Ramos (cell line): ENCODE results near the gene ULK4.

Source experiments
- in situ Hi-C: fragments of 300-500 bp; cut with MboI; formaldehyde crosslinking; loops from one replicate; pipeline ENCODE4 v1.14.3; 2022; ENCODE audit warnings: low sequenced_read_pairs; ENCODE audit not compliant: unreplicated experiment

The ULK4 gene

DNA sequence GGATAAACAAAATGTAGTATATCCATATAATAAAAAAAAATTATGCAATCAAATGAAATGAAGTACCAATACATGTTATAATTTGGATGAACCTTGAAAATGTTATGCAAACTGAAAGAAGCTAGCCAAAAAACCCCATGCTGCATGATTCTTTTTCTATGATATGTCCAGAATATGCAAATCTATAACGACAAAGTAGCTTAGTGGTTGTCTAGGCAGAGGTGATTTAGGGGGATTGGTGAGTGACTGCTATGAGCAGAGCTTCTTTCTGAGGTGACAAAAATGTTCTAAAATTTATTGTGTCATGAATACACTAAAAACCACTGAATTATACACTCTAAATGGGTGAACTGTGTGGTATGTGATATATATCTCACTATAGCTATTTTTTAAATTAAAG is 438.0 kb downstream of the ULK4 start:
- in situ Hi-C loops, result no loop called here

DNA sequence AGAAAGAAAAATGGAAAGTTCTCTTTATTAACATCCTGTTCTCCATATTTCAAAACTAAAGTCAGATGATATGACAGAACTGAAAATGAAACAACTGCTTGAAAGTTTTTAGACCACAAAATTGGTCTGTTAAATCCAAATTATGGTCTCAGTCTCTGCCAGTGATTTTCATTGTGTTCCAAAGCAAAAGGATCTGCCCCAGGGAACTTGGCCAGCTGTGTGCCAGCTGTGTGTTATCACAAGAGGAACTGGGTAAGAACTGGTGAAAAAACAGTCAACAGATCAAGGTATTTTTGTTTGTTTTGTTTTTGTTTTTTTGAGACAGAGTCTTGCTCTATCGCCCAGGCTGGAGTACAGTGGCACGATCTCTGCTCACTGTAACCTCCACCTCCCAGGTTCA is 439.3 kb downstream of the ULK4 start:
- in situ Hi-C loops, result no loop called here

DNA sequence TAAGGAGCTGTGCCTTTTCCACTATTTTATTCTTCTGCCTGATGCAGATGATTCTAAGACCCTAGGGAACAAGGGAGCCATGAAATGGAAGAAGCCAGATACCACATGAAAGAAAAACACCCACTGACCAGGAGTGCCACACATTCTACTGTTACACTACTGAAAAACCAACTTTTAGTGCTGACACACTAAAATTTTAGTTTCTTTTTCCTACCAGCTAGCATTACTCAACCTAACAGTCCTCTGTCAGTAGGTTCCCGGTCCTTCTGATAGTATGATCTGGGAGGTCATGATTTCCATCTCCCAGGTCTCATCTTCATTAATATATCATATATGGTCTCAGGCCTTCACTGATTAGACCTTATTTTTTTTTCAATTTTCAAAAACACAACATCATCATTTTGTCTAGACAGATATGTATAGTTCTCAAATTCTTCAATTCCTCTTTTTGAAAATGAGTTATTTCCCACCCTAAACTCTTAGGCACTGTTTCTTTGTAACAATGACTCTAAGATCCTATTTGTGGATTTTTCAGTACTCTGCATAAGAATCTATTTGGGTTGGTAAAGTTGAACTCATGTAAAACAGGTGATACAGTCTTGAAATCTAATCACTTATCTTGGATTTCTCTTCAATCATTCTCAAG is 440.8 kb downstream of the ULK4 start:
- in situ Hi-C loops, result no loop called here

DNA sequence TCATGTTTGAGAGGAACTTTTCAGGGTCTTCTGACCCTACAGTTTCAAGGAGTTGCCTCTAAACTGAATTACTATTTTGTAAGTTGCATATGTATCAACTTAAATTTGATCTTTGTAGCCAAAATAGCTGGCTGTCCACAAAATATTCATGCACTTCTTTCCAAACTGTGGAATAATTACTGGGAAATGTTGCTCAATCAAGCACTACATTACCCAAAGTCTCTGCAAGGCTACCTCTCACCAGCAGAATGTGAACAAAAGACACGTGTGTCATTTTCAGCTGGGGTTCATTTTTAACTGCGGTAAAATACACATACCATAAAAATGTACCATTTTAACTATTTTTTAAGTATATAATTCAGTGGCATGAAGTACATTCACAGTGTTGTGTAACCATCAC is 442.2 kb downstream of the ULK4 start:
- in situ Hi-C loops, result no loop called here

DNA sequence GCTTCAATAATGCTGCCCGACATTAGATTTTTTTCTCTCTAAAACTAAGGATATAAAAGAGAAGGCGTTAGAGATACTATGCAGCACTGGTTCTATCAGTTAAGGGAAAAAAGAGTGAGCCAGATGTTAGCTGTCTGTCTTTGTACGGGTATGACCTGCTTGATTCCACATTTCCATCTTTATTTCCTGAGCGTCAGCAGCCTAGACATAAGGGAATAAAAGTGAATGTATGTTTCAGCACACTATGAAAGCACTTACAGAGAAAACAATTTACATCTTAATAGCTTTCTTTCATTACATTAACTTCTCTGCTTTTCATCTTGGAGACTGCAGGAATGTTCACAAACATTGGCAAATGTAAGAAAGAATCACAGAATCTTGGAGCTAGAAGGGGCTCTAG is 443.3 kb downstream of the ULK4 start:
- in situ Hi-C loops, result no loop called here

DNA sequence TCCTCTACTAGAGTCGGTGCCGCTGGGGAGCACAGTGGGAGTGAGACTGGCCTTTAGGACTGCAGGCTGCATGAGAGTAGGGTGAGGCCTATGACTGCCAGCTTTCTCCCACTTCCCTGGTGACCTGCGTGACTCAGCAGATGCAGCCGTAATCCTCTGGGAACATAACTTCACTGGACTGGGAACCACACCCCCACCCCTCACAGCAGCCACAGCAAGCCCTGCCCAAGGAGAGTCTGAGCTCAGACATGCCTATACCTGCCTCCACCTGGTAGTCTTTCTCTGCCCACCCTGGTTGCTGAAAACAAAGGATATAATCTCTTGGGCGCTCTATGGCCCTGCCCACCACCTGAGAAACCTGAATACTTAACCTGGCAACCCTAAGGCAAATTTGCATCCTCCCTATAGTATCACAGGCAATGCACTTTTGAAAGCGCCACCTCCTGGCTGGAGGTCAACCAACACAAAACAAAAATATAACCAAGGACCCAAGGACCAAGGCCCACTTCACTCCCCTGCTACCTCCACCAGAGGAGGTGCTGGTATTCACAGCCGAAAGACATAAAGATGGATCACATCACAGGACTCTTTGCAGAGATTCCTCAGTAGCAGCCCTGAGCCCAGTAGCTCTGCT is 453.7 kb downstream of the ULK4 start:
- in situ Hi-C loops, result no loop called here

DNA sequence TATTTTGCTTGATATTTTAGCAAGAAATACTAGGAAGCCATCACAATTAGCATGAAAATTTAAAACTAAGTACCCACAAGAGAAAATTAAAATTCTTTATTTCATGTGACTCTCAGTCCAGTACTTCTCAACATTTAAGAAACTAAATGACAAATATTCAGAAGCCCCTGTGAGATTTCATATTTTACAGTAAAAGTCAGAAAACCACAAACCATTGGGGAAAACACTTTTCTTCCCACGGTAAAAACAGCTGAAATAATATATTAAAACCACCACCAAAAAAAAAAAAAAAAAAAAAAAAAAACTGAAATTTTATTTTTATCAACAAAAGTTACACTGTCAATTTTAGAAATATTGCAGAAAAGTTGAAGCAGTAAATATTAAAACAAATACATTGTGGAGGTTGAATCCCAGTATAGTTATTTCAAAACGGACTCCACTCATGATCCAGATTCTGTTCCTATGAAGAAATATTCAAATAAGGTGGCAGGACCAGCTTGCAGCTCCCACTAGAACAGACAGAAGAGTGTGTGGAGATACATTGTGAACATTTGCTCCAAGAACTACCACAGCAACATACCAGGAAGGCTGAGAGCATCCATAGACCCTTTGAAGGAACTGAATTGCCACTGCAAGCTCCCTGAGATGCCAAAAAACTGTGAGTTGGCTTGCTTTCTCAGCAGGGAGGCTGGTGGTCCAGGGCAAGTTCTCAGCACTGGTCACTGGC is 454.4 kb downstream of the ULK4 start:
- in situ Hi-C loops, result no loop called here

DNA sequence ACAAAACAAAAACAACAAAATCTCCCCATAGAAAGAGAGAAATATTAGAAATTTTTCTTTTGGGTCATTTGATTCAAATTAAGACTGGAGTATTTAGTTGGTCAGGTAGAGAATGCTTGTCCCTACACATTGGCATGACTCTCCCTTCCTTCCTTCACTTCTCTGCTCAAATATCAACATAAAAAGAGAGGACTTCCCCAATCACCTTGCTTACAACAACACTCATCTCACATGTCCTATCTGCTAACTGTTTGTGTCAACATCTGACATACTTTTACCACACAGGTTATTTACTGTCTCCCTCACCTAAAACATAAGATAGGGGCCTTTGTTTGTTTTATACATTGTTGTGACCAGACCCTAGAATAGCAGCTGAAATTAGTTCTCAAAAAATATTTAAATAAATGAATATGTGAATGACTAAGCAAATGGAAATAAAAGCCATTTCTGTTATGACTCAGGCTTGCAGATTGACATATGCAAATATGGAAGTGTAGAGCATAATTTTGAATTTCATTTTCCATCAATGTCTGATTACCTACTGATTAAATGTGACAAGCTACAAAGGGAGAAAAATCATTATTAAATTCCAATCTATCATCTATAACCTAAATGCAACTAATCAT is 457.8 kb downstream of the ULK4 start:
- in situ Hi-C loops, result no loop called here

DNA sequence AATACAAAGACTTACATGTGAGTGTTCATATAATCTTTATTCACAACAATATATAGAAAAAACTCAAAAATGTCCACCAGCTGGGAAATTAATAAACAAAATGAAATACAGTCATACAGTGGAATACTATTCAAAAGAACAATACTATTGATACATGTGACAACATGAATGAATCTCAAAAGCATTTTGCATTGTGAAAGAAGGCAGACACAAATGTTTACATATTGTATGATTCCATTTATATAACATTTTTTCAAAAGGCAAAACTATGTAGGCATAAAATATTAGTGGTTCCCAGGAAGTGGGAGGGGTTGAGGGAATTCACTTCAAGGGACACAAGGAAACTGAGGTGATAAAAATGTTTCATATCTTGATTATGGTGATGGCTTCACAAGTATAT is 459.4 kb downstream of the ULK4 start:
- in situ Hi-C loops, result no loop called here

DNA sequence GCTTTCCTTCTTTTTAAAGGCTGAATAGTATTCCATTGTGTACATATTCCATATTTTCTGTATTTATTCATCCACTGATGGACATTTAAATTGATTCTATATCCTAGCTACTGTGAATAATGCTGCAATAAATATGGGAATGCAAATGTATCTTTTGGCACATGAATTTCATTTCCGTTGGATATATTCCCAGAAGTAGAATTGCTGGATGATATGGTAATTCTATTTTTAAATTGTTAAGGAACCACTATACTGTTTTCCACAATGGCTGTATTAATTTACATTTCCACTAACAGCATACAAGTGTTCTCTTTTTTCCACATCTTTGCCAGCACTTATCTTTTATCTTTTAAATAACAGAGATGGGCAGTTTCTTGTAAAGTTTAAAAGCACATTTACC is 459.9 kb downstream of the ULK4 start:
- in situ Hi-C loops, result no loop called here

DNA sequence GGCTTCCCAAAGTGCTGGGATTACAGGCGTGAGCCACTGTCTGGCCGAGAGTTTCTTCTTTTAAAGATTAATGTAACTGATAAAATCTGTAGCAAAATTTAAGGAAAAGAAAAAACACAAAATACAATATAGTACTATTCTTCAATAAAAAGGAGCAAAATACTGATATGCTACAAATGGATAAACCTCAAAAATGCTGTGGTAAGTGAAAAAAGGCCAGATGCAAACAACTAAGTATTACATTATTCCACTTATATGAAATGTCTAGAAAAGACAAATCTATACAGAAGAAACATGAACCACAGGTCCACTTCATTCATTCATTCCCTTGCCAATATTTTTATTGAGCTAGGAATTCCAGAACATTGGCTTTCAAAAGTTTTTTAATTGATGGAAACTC is 463.1 kb downstream of the ULK4 start:
- in situ Hi-C loops, result no loop called here

DNA sequence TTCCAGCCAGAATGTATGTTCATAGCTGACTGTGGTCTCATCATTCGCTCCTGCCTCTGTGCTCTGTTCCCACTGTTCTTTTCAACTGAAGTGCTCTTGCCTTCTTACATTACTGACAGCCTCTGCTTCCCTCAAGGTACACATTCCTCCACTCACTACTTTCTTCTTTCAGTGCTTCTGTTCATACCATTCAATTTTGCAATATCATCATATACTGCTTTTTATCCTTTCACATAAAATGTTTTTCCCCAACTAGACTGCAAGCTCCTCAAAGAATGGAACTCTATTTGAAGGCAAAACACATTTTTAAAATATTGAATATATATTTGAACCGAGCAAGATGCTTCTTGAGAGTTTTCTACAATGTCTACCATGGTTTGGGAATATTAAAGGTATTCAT is 471.5 kb downstream of the ULK4 start:
- in situ Hi-C loops, result no loop called here

DNA sequence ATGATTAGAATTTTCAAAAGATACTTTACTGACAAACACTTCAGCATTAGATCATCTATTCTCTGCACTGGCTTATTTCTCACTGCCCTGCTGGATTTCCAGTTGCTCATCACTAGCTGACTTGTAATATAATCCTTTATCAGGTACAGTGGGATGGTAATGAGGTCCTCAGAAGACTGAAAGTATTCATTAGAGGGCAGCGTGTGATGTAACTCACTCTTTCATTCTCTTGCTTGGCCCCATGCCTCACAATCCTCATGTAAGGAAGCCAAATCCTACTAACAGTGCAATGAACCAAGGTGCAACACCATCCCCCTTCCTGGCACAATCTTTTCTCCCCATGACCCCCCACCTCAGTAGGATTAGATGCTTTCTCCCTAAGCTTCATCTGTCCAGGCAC is 472.7 kb downstream of the ULK4 start:
- in situ Hi-C loops, result no loop called here

DNA sequence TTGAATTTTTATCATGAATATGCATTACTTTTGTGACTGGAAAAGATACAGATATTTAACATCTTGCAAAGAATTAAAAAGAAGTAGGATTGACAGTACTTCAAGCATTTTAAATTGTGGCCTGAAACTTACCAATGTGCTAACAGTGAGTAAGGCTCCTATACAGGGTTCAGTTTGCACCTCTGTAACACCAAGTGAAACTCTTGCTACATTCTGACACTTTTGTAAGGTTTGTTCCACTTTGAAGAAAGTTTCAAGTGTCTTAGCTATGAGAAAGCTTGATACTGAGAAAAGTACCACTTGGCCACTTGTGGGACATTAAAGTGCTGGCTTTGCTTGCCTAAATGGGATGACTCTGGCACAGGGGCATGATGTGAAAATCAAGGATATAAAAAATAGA is 473.4 kb downstream of the ULK4 start:
- in situ Hi-C loops, result no loop called here

DNA sequence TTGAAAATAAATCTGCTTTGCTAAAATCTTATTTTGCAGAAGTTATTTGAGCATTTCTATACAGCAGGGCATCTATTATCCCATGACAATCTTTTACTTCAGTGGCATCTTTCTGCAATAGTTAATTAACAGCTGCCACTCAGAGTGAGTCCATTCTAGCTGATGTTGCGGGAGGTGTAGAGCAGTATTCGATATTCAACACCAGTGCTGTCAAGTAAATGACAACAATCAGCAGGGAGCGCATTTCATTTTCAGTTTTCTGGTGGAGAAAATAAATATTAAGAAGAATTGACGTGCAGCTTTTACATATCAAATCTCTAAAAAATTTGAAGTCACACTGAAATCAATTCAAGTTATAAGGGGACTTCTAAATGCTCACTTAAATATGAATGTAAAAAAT is 476.4 kb downstream of the ULK4 start:
- in situ Hi-C loops, result no loop called here

DNA sequence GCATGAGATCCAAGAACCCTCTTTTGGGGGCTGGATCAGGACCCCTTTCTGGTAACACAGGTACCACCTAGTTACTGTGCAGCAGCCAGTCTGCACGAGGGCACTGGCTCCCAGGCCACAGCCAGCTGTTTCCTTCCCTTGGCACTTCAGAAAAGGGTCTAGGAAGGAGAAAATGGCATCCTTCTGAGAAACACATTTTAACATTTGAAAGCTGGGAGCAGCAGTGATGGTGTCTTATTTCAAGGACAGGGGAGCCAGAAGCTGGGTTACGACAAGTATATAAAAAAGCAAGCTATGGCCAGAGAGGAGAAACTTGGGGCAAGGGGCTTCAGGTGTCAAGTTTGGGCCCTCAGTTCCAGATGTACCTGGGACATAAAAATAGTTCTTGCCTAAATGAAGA is 479.8 kb downstream of the ULK4 start:
- in situ Hi-C loops, result no loop called here

DNA sequence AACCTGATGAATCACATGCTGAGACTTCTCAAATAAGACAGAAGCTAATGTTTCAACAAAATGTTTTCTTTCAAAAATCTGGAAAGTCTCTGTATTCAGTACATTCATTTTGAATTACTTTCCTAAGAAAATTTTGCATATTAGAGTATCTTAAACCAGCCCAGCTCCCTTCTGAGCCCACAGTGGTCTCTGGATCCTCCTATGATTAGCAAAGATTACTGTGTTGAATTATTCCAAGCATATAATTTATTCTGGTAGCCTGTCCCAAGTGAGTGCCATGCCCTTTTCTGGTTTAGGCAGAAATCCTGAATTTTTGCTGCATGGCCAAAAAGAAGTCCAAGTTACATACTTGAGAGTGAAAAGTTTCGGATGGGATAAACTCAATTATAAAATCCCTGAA is 483.6 kb downstream of the ULK4 start:
- in situ Hi-C loops, result no loop called here

DNA sequence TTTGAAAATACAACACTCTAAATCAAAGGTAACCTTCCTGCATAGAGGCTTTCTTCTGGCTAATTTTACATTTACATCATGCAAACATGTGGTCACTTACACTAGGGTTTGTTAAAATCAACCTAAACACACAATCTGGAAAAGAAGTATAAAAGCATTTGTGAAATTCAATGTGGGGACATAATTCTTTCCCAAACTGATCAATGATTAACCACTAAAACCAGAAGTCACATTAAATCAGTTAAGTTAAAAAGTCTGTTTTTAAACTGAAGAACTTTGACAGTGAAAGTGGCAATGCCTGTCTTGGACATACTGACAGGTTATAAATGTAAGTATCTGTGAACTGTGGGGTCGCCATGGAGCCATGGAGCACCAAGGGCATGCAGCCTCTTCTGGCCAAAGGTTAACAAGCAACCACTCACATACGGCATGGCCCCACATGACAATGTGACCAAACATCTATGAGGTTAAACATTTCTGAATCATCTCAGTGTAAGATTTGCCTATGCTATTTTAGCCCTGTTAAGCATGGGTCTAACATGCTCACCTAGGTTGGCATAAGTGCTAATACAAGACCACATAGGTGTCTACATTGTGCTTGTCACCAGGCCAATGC is 484.4 kb downstream of the ULK4 start:
- in situ Hi-C loops, result no loop called here

DNA sequence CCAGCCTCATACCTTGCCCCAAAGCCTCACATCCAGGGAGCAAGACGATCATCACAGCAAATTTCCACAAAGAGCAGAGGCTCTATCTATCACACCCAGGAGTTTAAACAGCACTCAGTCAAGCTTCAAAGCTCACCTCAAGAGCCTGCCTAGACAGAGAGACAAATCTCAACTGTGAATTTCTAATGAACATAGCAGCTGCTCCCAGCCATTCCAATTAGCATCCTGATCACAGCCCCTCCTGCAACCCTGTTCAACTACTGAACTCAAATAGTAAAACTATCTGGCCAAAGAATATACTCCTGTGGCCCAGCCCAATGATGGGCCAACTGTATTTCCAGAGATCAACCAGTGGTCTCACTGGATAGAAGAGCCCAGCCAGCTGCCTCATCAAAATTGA is 492.8 kb downstream of the ULK4 start:
- in situ Hi-C loops, result no loop called here

DNA sequence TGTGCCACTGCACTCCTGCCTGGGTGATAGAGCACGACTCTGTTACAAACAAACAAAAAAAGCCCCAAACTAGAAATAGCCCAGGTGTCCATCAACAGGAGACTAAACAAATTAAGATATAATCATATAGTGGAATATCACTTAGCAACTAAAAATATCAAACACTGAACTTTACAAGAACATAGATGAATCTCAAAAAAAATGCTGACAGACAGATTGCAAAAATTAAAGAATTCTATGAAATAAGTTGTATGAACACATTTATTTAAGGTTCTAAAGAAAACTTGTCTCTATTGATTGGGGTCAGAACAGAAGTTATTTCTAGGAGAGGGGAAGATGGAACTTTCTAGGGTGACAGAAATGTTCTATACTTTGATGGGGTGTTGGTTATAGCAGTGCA is 494.4 kb downstream of the ULK4 start:
- in situ Hi-C loops, result no loop called here

DNA sequence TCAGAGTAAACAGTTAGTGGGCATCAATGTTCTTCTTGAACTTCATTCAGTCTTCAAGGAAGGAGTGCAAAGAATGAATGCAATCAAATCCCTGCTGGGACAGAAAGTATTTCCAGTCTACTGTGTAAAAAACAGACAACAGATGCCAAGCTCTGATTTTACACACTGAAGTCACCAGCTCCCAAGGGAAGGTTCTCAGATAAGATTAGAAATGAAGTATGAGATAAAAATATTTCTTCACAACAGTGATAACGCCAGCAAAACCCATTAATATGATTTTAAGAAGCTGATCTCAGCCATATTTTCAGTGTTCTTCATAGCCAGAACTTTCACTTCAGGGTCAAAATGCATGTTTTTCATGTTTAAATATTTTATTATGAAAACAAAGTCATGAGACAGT is 497.0 kb downstream of the ULK4 start:
- in situ Hi-C loops, result no loop called here
